Keratinocyte (primary cell): Measurements from ENCODE around the gene KRT38. TPM values are rescaled to one million over a fixed set of nuclear protein-coding genes. Genes with fewer than 3 reads are reported as not detected.

Source experiments
- DNase-seq: peaks from one replicate; pipeline ENCODE4 v3.0.0-alpha.2; 2011; ENCODE audit warnings: low read depth, missing footprints, low spot score
- FAIRE-seq: peaks from 2 replicates; lab custom pipeline; 2011; peaks lifted over from hg19 to GRCh38; lab: Jason Lieb, UNC
- H2AFZ ChIP-seq: 2 replicates; pipeline ENCODE4 v1.6.0; 2012; ENCODE audit warnings: low read length, control low read depth, inconsistent platforms; ENCODE audit not compliant: control insufficient read depth
- H3K27ac ChIP-seq: 2 replicates; pipeline ENCODE4 v1.5.1; 2011; ENCODE audit warnings: low read length; ENCODE audit not compliant: control insufficient read depth, insufficient read depth
- H3K27me3 ChIP-seq: 3 replicates; pipeline ENCODE4 v1.6.0; 2011; ENCODE audit warnings: low read length; ENCODE audit not compliant: control insufficient read depth, insufficient read depth; ENCODE audit errors: extremely low read depth
- H3K36me3 ChIP-seq, 2 experiments: 2 replicates in 1 of 2; 3 replicates in 1 of 2; pipeline ENCODE4 v1.5.1; 2011; ENCODE audit warnings: low read length in 2 of 2, mild to moderate bottlenecking in 1 of 2; ENCODE audit not compliant: control insufficient read depth in 2 of 2, insufficient read depth in 2 of 2; ENCODE audit errors: extremely low read depth in 1 of 2
- H3K4me1 ChIP-seq: 3 replicates; pipeline ENCODE4 v1.5.1; 2011; ENCODE audit warnings: low read length; ENCODE audit not compliant: control insufficient read depth, insufficient read depth; ENCODE audit errors: extremely low read depth
- H3K4me2 ChIP-seq: 3 replicates; pipeline ENCODE4 v1.6.0; 2011; ENCODE audit warnings: low read depth, low read length; ENCODE audit not compliant: control insufficient read depth, insufficient read depth; ENCODE audit errors: extremely low read depth
- H3K4me3 ChIP-seq, 3 experiments: fragments of 200-600 bp in 1 of 3; sonication (generic) in 1 of 3; 2 replicates in 2 of 3; 3 replicates in 1 of 3; pipeline ENCODE4 v1.5.1; 2011 to 2016; ENCODE audit warnings: low read length in 3 of 3, mild to moderate bottlenecking in 3 of 3, control low read depth in 2 of 3, inconsistent platforms in 1 of 3, low read depth in 1 of 3, mixed read lengths in 1 of 3, mixed run types in 1 of 3, moderate library complexity in 1 of 3; ENCODE audit not compliant: control insufficient read depth in 2 of 3, insufficient read depth in 2 of 3; ENCODE audit errors: extremely low read depth in 1 of 3
- H3K79me2 ChIP-seq: 2 replicates; pipeline ENCODE4 v1.6.0; 2012; ENCODE audit warnings: low read length; ENCODE audit not compliant: control insufficient read depth, insufficient read depth
- H3K9ac ChIP-seq: 3 replicates; pipeline ENCODE4 v1.6.0; 2011; ENCODE audit warnings: low read length; ENCODE audit not compliant: control insufficient read depth, insufficient read depth; ENCODE audit errors: extremely low read depth
- H3K9me1 ChIP-seq: 3 replicates; pipeline ENCODE4 v1.6.0; 2011; ENCODE audit warnings: low read length; ENCODE audit not compliant: control insufficient read depth, insufficient read depth; ENCODE audit errors: extremely low read depth
- H3K9me3 ChIP-seq: 2 replicates; pipeline ENCODE4 v1.5.1; 2012; ENCODE audit warnings: low read depth, low read length; ENCODE audit not compliant: control insufficient read depth
- H4K20me1 ChIP-seq: 3 replicates; pipeline ENCODE4 v1.6.0; 2011; ENCODE audit warnings: low read length; ENCODE audit not compliant: control insufficient read depth, insufficient read depth; ENCODE audit errors: extremely low read depth
- CTCF ChIP-seq, 3 experiments: IDR thresholded peaks in 1 of 3; conservative IDR thresholded peaks in 1 of 3; optimal IDR thresholded peaks in 1 of 3; 2 replicates in 2 of 3; 3 replicates in 1 of 3; pipeline versions ENCODE3 to v1.5.1; 2011; ENCODE audit warnings: low read length in 3 of 3, mild to moderate bottlenecking in 3 of 3, moderate library complexity in 2 of 3, control low read depth in 1 of 3, inconsistent platforms in 1 of 3; ENCODE audit not compliant: insufficient read depth in 2 of 3; ENCODE audit errors: extremely low read depth in 1 of 3
- EZH2 ChIP-seq: IDR thresholded peaks from one replicate; pipeline ENCODE4 v1.6.1; 2012; ENCODE audit warnings: inconsistent platforms, mild to moderate bottlenecking, low read length, moderate library complexity
- dilution Hi-C: fragments of 300-500 bp; cut with MboI; formaldehyde crosslinking; loops from one replicate; pipeline ENCODE4 v1.7.0; 2020; ENCODE audit warnings: low sequenced_read_pairs; ENCODE audit not compliant: extremely low pct_ligation_motif_present
- polyA plus RNA-seq, 5 experiments: library from polyadenylated mRNA; depleted of rRNA in 3 of 5; stranded (reverse) in 3 of 5; stranded (forward) in 1 of 5; unstranded in 1 of 5; fragments of >200 nt; gene quantifications; 1 replicate in 1 of 5; 2 replicates in 3 of 5; 3 replicates in 1 of 5; pipeline versions ENCODE4 v1.2.1 to v1.2.3, GENCODE V29; 2011 to 2012; ENCODE audit warnings: missing spikeins in 2 of 5, low read depth in 1 of 5, low replicate concordance in 1 of 5
- small RNA-seq, 3 experiments: library from RNA; depleted of rRNA; stranded (forward); fragments of <200 nt; gene quantifications; one replicate each; pipeline ENCODE3, GENCODE V24; 2012; ENCODE audit warnings: low read depth in 3 of 3, low replicate concordance in 1 of 3; ENCODE audit not compliant: insufficient read length in 3 of 3

KRT38 gene
- polyA plus RNA-seq, 1 donor (not counting 4 experiments of a cell fraction or from before 2014, with no cell fraction given): not detected

GRCh38 chr17:41387670-41388069 lies 53.1 kb downstream of the KRT38 start:
- H3K9me1 ChIP-seq: no peaks in the 10 kb centered on the region
- no peaks in the 10 kb centered on the region for H3K79me2 ChIP-seq
- no peak overlapping the region for H3K4me2 ChIP-seq
- no peaks in the 10 kb centered on the region for H4K20me1 ChIP-seq
- no peak overlapping the region for H3K4me3 ChIP-seq
- H3K9me3 ChIP-seq: no peaks in the 10 kb centered on the region
- H3K9ac ChIP-seq: no peak overlapping the region
- H3K4me1 ChIP-seq: peaks cover 13% of the 10 kb centered on the region
- H3K27ac ChIP-seq: no peak overlapping the region
- DNase-seq (no peak), FAIRE-seq (no peak)
- dilution Hi-C loops: no loop called here
- TF ChIP-seq CTCF (optimal IDR thresholded peaks at IDR 0.05 in 1 of 3, IDR thresholded peaks at IDR 0.05 in 1 of 3, conservative IDR thresholded peaks at IDR 0.05 in 1 of 3; ENCODE audit: extremely low read depth in 1 of 3, insufficient read depth in 2 of 3, low read length in 3 of 3): no peak
- no peak for TF ChIP-seq EZH2
- H3K27me3 ChIP-seq: no peaks in the 10 kb centered on the region
- no peaks in the 10 kb centered on the region for H3K36me3 ChIP-seq
- H2AFZ ChIP-seq: no peak overlapping the region

- Histone ChIP-seq H3K9me1 (no peaks in the 10 kb centered on the region), H4K20me1 (no peaks in the 10 kb centered on the region), H3K4me2 (no peak overlapping the region), H2AFZ (no peak overlapping the region), H3K9ac (no peak overlapping the region), H3K27ac (no peak overlapping the region), H3K79me2 (no peaks in the 10 kb centered on the region), H3K27me3 (no peaks in the 10 kb centered on the region), H3K36me3 (no peaks in the 10 kb centered on the region), H3K9me3 (no peaks in the 10 kb centered on the region), H3K4me3 (no peak overlapping the region), H3K4me1 (peaks cover 5% of the 10 kb centered on the region)
- FAIRE-seq (no peak), DNase-seq (no peak)
- dilution Hi-C loops: no loop called here
- TF ChIP-seq CTCF (optimal IDR thresholded peaks at IDR 0.05 in 1 of 3, IDR thresholded peaks at IDR 0.05 in 1 of 3, conservative IDR thresholded peaks at IDR 0.05 in 1 of 3; ENCODE audit: extremely low read depth in 1 of 3, insufficient read depth in 2 of 3, low read length in 3 of 3): no peak
- no peak for TF ChIP-seq EZH2
Observed at GRCh38 chr17:41386227-41386626, 54.6 kb downstream of the KRT38 start.

Small RNAs within 50 kb of the gene (small RNA-seq; reads per million reads assigned to genes)
- gene RNU2-32P: 0.20 to 1.5 (median 1.0) reads per million in 3 experiments

Other genes with a start within 250 kb of the KRT38 start
- not detected in 3 replicates for gene KRTAP9-2, start 214.3 kb downstream of the KRT38 start, polyA plus RNA-seq
- gene KRTAP9-3, start 208.5 kb downstream of the KRT38 start, polyA plus RNA-seq: not detected in 3 replicates
- not detected in 3 replicates for gene KRTAP9-8, start 203.0 kb downstream of the KRT38 start, polyA plus RNA-seq
- gene KRTAP9-4, start 191.3 kb downstream of the KRT38 start, polyA plus RNA-seq: not detected in 3 replicates
- not detected in 3 replicates for gene KRTAP9-9, start 185.6 kb downstream of the KRT38 start, polyA plus RNA-seq
- not detected in 3 replicates for gene KRTAP9-6, start 175.6 kb downstream of the KRT38 start, polyA plus RNA-seq
- not detected in 3 replicates for gene KRTAP9-7, start 165.3 kb downstream of the KRT38 start, polyA plus RNA-seq
- gene KRTAP29-1, start 138.1 kb downstream of the KRT38 start, polyA plus RNA-seq: not detected in 3 replicates
- gene KRTAP16-1, start 131.7 kb downstream of the KRT38 start, polyA plus RNA-seq: not detected in 3 replicates
- not detected in 3 replicates for gene KRTAP17-1, start 125.3 kb downstream of the KRT38 start, polyA plus RNA-seq
- 0.14 TPM in 1 of 3 replicates, not detected in the others for gene KRT33A, start 90.2 kb downstream of the KRT38 start, polyA plus RNA-seq
- gene KRT33B, start 71.2 kb downstream of the KRT38 start, polyA plus RNA-seq: 0.18 to 0.33 TPM (median 0.21 TPM) in 3 replicates
- 4.4 to 4.8 TPM (median 4.6 TPM) in 3 replicates for gene KRT34, start 58.7 kb downstream of the KRT38 start, polyA plus RNA-seq
- gene KRT31, start 43.4 kb downstream of the KRT38 start, polyA plus RNA-seq: 20.5 to 45.2 TPM (median 24.9 TPM) in 3 replicates
- gene KRT37, start 16.4 kb downstream of the KRT38 start, polyA plus RNA-seq: 0.03 to 0.08 TPM (median 0.04 TPM) in 3 replicates
- 0.03 TPM in 1 of 3 replicates, not detected in the others for gene KRT32, start 26.4 kb upstream of the KRT38 start, polyA plus RNA-seq
- not detected in 3 replicates for gene KRT35, start 40.2 kb upstream of the KRT38 start, polyA plus RNA-seq
- not detected in 3 replicates for gene KRT36, start 48.9 kb upstream of the KRT38 start, polyA plus RNA-seq
- gene KRT13, start 64.6 kb upstream of the KRT38 start, polyA plus RNA-seq: 15.2 to 46.6 TPM (median 24.0 TPM) in 3 replicates
- gene KRT15, start 77.9 kb upstream of the KRT38 start, polyA plus RNA-seq: 505 to 838 TPM (median 729 TPM) in 3 replicates
- gene KRT19, start 87.3 kb upstream of the KRT38 start, polyA plus RNA-seq: 29.7 to 60.4 TPM (median 35.5 TPM) in 3 replicates
- gene KRT9, start 131.1 kb upstream of the KRT38 start, polyA plus RNA-seq: 0.85 to 1.6 TPM (median 1.5 TPM) in 3 replicates
- 26,041 to 32,523 TPM (median 29,603 TPM) in 3 replicates for gene KRT14, start 145.9 kb upstream of the KRT38 start, polyA plus RNA-seq
- 1,163 to 4,746 TPM (median 1,851 TPM) in 3 replicates for gene KRT16, start 171.8 kb upstream of the KRT38 start, polyA plus RNA-seq
- 6,440 to 12,579 TPM (median 8,666 TPM) in 3 replicates for gene KRT17, start 183.6 kb upstream of the KRT38 start, polyA plus RNA-seq
- 236 to 308 TPM (median 272 TPM) in 3 replicates for gene EIF1, start 247.9 kb upstream of the KRT38 start, polyA plus RNA-seq